ENCODE results near the gene ADH1B. TPM values are rescaled to one million over a fixed set of nuclear protein-coding genes. Genes with fewer than 3 reads are reported as not detected.

ADH1B gene
- total and polyA plus RNA-seq, 10 of the 15 experiments (the other 5 are each of a cell fraction or from before 2014, with no cell fraction given), result 1.3 TPM; not detected in 9

- Histone ChIP-seq H3K4me3 (no peak overlapping the region), H3K9ac (ENCODE audit: control insufficient read depth, insufficient read depth, low read length) (no peak overlapping the region), H2AFZ (ENCODE audit: control insufficient read depth, low read depth, low read length) (no peak overlapping the region), H3K4me2 (ENCODE audit: control insufficient read depth, insufficient read depth) (no peak overlapping the region), H3K4me1 (ENCODE audit: control insufficient read depth, insufficient read depth, low read length) (no peaks in the 10 kb centered on the region), H3K79me2 (ENCODE audit: control insufficient read depth, insufficient read depth, low read length) (no peaks in the 10 kb centered on the region), H3K27ac (ENCODE audit: control insufficient read depth, insufficient read depth) (no peak overlapping the region), H3K36me3 (ENCODE audit: control insufficient read depth in 2 of 2, insufficient read depth in 2 of 2, low read length in 1 of 2) (no peaks in the 10 kb centered on the region), H4K20me1 (ENCODE audit: control insufficient read depth, insufficient read depth) (no peaks in the 10 kb centered on the region), H3K27me3 (replicated peaks in 1 of 2; ENCODE audit: control insufficient read depth in 2 of 2, insufficient read depth in 2 of 2, low read length in 1 of 2) (no peaks in the 10 kb centered on the region), H3K9me3 (replicated peaks; ENCODE audit: control insufficient read depth, insufficient read depth, low read length) (no peaks in the 10 kb centered on the region)
- CTCF ChIA-PET, result no interaction called here
- SMC1A ChIA-PET (ENCODE audit: uncharacterized antibody, unreplicated experiment), result no interaction called here
- DNase-seq (ENCODE audit: low read depth, low spot score) (no peak), ATAC-seq (no peak), FAIRE-seq (no peak)
- POLR2A ChIA-PET, result no interaction called here
- TF ChIP-seq SMARCA5 (IDR thresholded peaks at IDR 0.05) (no peak), EP300 (IDR thresholded peaks at IDR 0.05; ENCODE audit: borderline replicate concordance in 1 of 2, control insufficient read depth in 1 of 2, low read depth in 2 of 2, low read length in 2 of 2) (no peak), RBBP5 (conservative IDR thresholded peaks at IDR 0.05) (no peak), MEF2B (IDR thresholded peaks at IDR 0.05; ENCODE audit: partially characterized antibody, poor library complexity, severe bottlenecking) (no peak), IKZF2 (IDR thresholded peaks at IDR 0.05) (no peak), MEF2A (IDR thresholded peaks at IDR 0.05; ENCODE audit: insufficient read depth, low read depth, low read length) (no peak), ZNF622 (IDR thresholded peaks at IDR 0.05) (no peak), RAD51 (IDR thresholded peaks at IDR 0.05) (no peak), RELA (IDR thresholded peaks at IDR 0.05; ENCODE audit: borderline replicate concordance, partially characterized antibody) (no peak), SREBF1 (IDR thresholded peaks at IDR 0.05; ENCODE audit: low read length) (no peak), RFX5 (IDR thresholded peaks at IDR 0.05; ENCODE audit: low read depth, low read length) (no peak), YBX1 (IDR thresholded peaks at IDR 0.05) (no peak), TAF1 (IDR thresholded peaks at IDR 0.05; ENCODE audit: borderline replicate concordance, low read depth, low read length) (no peak), ETV6 (conservative IDR thresholded peaks at IDR 0.05 in 1 of 2, IDR thresholded peaks at IDR 0.05 in 1 of 2; ENCODE audit: borderline replicate concordance in 1 of 2, low read depth in 1 of 2) (no peak), LARP7 (IDR thresholded peaks at IDR 0.05) (no peak), ZNF687 (IDR thresholded peaks at IDR 0.05) (no peak), SPI1 (IDR thresholded peaks at IDR 0.05; ENCODE audit: borderline replicate concordance, insufficient read depth, low read depth, low read length) (no peak), RUNX3 (IDR thresholded peaks at IDR 0.05; ENCODE audit: low read length) (no peak)
- TF ChIP-seq, protein P1, sequence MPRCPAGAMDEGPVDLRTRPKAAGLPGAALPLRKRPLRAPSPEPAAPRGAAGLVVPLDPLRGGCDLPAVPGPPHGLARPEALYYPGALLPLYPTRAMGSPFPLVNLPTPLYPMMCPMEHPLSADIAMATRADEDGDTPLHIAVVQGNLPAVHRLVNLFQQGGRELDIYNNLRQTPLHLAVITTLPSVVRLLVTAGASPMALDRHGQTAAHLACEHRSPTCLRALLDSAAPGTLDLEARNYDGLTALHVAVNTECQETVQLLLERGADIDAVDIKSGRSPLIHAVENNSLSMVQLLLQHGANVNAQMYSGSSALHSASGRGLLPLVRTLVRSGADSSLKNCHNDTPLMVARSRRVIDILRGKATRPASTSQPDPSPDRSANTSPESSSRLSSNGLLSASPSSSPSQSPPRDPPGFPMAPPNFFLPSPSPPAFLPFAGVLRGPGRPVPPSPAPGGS (IDR thresholded peaks at IDR 0.05; ENCODE audit: borderline replicate concordance, insufficient read depth, low read depth, low read length, poor library complexity, severe bottlenecking), result no peak
- no TSS peak for BruUV-seq (replicated peaks)
- RAD21 ChIA-PET (ENCODE audit: unreplicated experiment), result no interaction called here
- intact Hi-C loops (cut with micrococcal nuclease; ENCODE audit: unreplicated experiment), result no loop called here
- in situ Hi-C loops (cut with MboI), result no loop called here
Observed at GRCh38 chr4:99362768-99363167, 41.6 kb upstream of the ADH1B start.

All from GM12878 (cell line).